Karpas-422 (cell line): ENCODE measurements around the gene MMP26. TPM values are rescaled to one million over a fixed set of nuclear protein-coding genes. Genes with fewer than 3 reads are reported as not detected.

ENCODE experiments used
- DNase-seq: peaks from one replicate; pipeline ENCODE4 v3.0.0-alpha.2; 2015
- H2AFZ ChIP-seq: fragments of 200-600 bp; sonication (generic); 2 replicates; pipeline ENCODE4 v1.6.1; 2014; ENCODE audit warnings: antibody characterized with exemption, low read length, mixed read lengths
- H3K27ac ChIP-seq: fragments of 200-600 bp; sonication (generic); 2 replicates; pipeline ENCODE4 v1.5.1; 2014; ENCODE audit warnings: mild to moderate bottlenecking, low read length, moderate library complexity
- H3K27me3 ChIP-seq: fragments of 200-600 bp; sonication (generic); 2 replicates; pipeline ENCODE4 v1.6.1; 2014; ENCODE audit warnings: low read length, mixed read lengths
- H3K36me3 ChIP-seq: fragments of 200-600 bp; sonication (generic); 2 replicates; pipeline ENCODE4 v1.6.1; 2014; ENCODE audit warnings: low read length, mixed read lengths; ENCODE audit not compliant: insufficient read depth
- H3K4me1 ChIP-seq: fragments of 200-600 bp; sonication (generic); 2 replicates; pipeline ENCODE4 v1.6.1; 2014; ENCODE audit warnings: mild to moderate bottlenecking, low read length, mixed read lengths
- H3K4me2 ChIP-seq: fragments of 200-600 bp; sonication (generic); 2 replicates; pipeline ENCODE4 v1.6.1; 2014; ENCODE audit warnings: low read length, low read depth, mild to moderate bottlenecking; ENCODE audit not compliant: poor library complexity, severe bottlenecking
- H3K4me3 ChIP-seq: fragments of 200-600 bp; sonication (generic); 2 replicates; pipeline ENCODE4 v1.5.1; 2014; ENCODE audit warnings: mild to moderate bottlenecking, antibody characterized with exemption, low read length, mixed read lengths
- H3K79me2 ChIP-seq: fragments of 200-600 bp; sonication (generic); 2 replicates; pipeline ENCODE4 v1.6.1; 2014; ENCODE audit warnings: mild to moderate bottlenecking, low read length, mixed read lengths
- H3K9ac ChIP-seq: fragments of 200-600 bp; sonication (generic); 2 replicates; pipeline ENCODE4 v1.6.0; 2014; ENCODE audit warnings: low read length
- H3K9me2 ChIP-seq: fragments of 200-600 bp; sonication (generic), shearing (Covaris generic); replicated peaks from 2 replicates; pipeline ENCODE4 v1.6.0; 2014; ENCODE audit warnings: mild to moderate bottlenecking, low read length, moderate library complexity; ENCODE audit not compliant: insufficient read depth
- H3K9me3 ChIP-seq: fragments of 300-700, 200-600 bp; sonication (generic); 2 replicates; pipeline ENCODE4 v1.6.1; 2014; ENCODE audit warnings: low read length, mixed read lengths
- H4K20me1 ChIP-seq: fragments of 200-600 bp; sonication (generic); 2 replicates; pipeline ENCODE4 v1.6.1; 2014; ENCODE audit warnings: mild to moderate bottlenecking, antibody characterized with exemption, low read length, low read depth; ENCODE audit not compliant: insufficient read depth
- total RNA-seq: library from RNA; depleted of rRNA; stranded (reverse); fragments of >200 nt; shearing (Covaris generic); gene quantifications from 2 replicates; pipeline ENCODE4 v1.2.3, GENCODE V29; 2014; ENCODE audit warnings: low replicate concordance; rRNA removed

The MMP26 gene
- not detected in 2 replicates for total RNA-seq

GRCh38 chr11:4704054-4704789 is at the start of gene MMP26:
TSS of gene MMP26 (plus strand) at chr11:4704784.
- H3K9me3 ChIP-seq, result no peaks in the 10 kb centered on the region
- H3K27me3 ChIP-seq, result no peaks in the 10 kb centered on the region
- H3K4me3 ChIP-seq, result no peak within 1 kb of the TSS
- H3K4me2 ChIP-seq, result no peak within 1 kb of the TSS
- no peaks in the 10 kb centered on the region for H4K20me1 ChIP-seq
- H3K36me3 ChIP-seq, result no peaks in the 10 kb centered on the region
- no peak within 1 kb of the TSS for H2AFZ ChIP-seq
- no peak for DNase-seq
- no peaks in the 10 kb centered on the region for H3K9me2 ChIP-seq
- no peaks in the 10 kb centered on the region for H3K79me2 ChIP-seq
- H3K27ac ChIP-seq, result no peak within 1 kb of the TSS
- no peaks in the 10 kb centered on the region for H3K4me1 ChIP-seq
- H3K9ac ChIP-seq, result no peak within 1 kb of the TSS

- Histone ChIP-seq H3K27me3 (no peaks in the 10 kb centered on the region), H3K36me3 (no peaks in the 10 kb centered on the region), H3K79me2 (no peaks in the 10 kb centered on the region), H3K4me1 (no peaks in the 10 kb centered on the region), H2AFZ (no peak overlapping the region), H3K9me3 (no peaks in the 10 kb centered on the region), H3K4me3 (no peak overlapping the region), H3K4me2 (no peak overlapping the region), H3K27ac (no peak overlapping the region), H3K9ac (no peak overlapping the region), H4K20me1 (no peaks in the 10 kb centered on the region), H3K9me2 (no peaks in the 10 kb centered on the region)
- DNase-seq, result no peak
Measured at GRCh38 chr11:4658629-4659445, 45.7 kb upstream of the MMP26 start.

GRCh38 chr11:4662876-4663275 is 41.7 kb upstream of the MMP26 start:
- no peak overlapping the region for H3K9ac ChIP-seq
- H3K79me2 ChIP-seq, result no peaks in the 10 kb centered on the region
- H2AFZ ChIP-seq, result no peak overlapping the region
- no peak overlapping the region for H3K4me2 ChIP-seq
- no peaks in the 10 kb centered on the region for H3K36me3 ChIP-seq
- H3K9me3 ChIP-seq, result no peaks in the 10 kb centered on the region
- no peak for DNase-seq
- H3K4me3 ChIP-seq, result no peak overlapping the region
- H3K4me1 ChIP-seq, result no peaks in the 10 kb centered on the region
- H3K27me3 ChIP-seq, result no peaks in the 10 kb centered on the region
- no peaks in the 10 kb centered on the region for H4K20me1 ChIP-seq
- no peak overlapping the region for H3K27ac ChIP-seq
- no peaks in the 10 kb centered on the region for H3K9me2 ChIP-seq

- H3K9me3 ChIP-seq, result no peaks in the 10 kb centered on the region
- H3K9ac ChIP-seq, result no peak overlapping the region
- no peaks in the 10 kb centered on the region for H3K9me2 ChIP-seq
- no peaks in the 10 kb centered on the region for H3K79me2 ChIP-seq
- H3K4me3 ChIP-seq, result no peak overlapping the region
- no peak overlapping the region for H3K4me2 ChIP-seq
- no peaks in the 10 kb centered on the region for H3K27me3 ChIP-seq
- H3K27ac ChIP-seq, result no peak overlapping the region
- H2AFZ ChIP-seq, result no peak overlapping the region
- no peaks in the 10 kb centered on the region for H4K20me1 ChIP-seq
- H3K36me3 ChIP-seq, result no peaks in the 10 kb centered on the region
- no peaks in the 10 kb centered on the region for H3K4me1 ChIP-seq
- no peak for DNase-seq
Measured at GRCh38 chr11:4664183-4664582, 40.4 kb upstream of the MMP26 start.

GRCh38 chr11:4664786-4665185 is 39.8 kb upstream of the MMP26 start:
- Histone ChIP-seq H3K9me3 (no peaks in the 10 kb centered on the region), H3K79me2 (no peaks in the 10 kb centered on the region), H3K36me3 (no peaks in the 10 kb centered on the region), H2AFZ (no peak overlapping the region), H3K4me1 (no peaks in the 10 kb centered on the region), H3K27me3 (no peaks in the 10 kb centered on the region), H3K9ac (no peak overlapping the region), H3K27ac (no peak overlapping the region), H3K4me2 (no peak overlapping the region), H3K9me2 (no peaks in the 10 kb centered on the region), H3K4me3 (no peak overlapping the region), H4K20me1 (no peaks in the 10 kb centered on the region)
- no peak for DNase-seq

GRCh38 chr11:4665424-4665823 is 39.2 kb upstream of the MMP26 start:
- Histone ChIP-seq H3K36me3 (no peaks in the 10 kb centered on the region), H3K9ac (no peak overlapping the region), H3K27ac (no peak overlapping the region), H3K9me2 (no peaks in the 10 kb centered on the region), H3K9me3 (no peaks in the 10 kb centered on the region), H3K79me2 (no peaks in the 10 kb centered on the region), H3K4me3 (no peak overlapping the region), H4K20me1 (no peaks in the 10 kb centered on the region), H3K4me2 (no peak overlapping the region), H3K27me3 (no peaks in the 10 kb centered on the region), H3K4me1 (no peaks in the 10 kb centered on the region), H2AFZ (no peak overlapping the region)
- DNase-seq, result no peak

- H3K9ac ChIP-seq, result no peak overlapping the region
- H3K4me2 ChIP-seq, result no peak overlapping the region
- H3K27ac ChIP-seq, result no peak overlapping the region
- no peaks in the 10 kb centered on the region for H3K36me3 ChIP-seq
- H3K4me1 ChIP-seq, result no peaks in the 10 kb centered on the region
- DNase-seq, result no peak
- H3K4me3 ChIP-seq, result no peak overlapping the region
- no peaks in the 10 kb centered on the region for H3K79me2 ChIP-seq
- H3K27me3 ChIP-seq, result no peaks in the 10 kb centered on the region
- H2AFZ ChIP-seq, result no peak overlapping the region
- no peaks in the 10 kb centered on the region for H3K9me2 ChIP-seq
- no peaks in the 10 kb centered on the region for H4K20me1 ChIP-seq
- H3K9me3 ChIP-seq, result no peaks in the 10 kb centered on the region
Measured at GRCh38 chr11:4671741-4672140, 32.8 kb upstream of the MMP26 start.

- Histone ChIP-seq H3K4me2 (no peak overlapping the region), H3K9me3 (no peaks in the 10 kb centered on the region), H3K79me2 (no peaks in the 10 kb centered on the region), H3K36me3 (no peaks in the 10 kb centered on the region), H4K20me1 (no peaks in the 10 kb centered on the region), H3K4me3 (no peak overlapping the region), H3K9ac (no peak overlapping the region), H3K27ac (no peak overlapping the region), H3K27me3 (no peaks in the 10 kb centered on the region), H3K9me2 (no peaks in the 10 kb centered on the region), H3K4me1 (no peaks in the 10 kb centered on the region), H2AFZ (no peak overlapping the region)
- DNase-seq, result no peak
Measured at GRCh38 chr11:4672470-4672869, 32.1 kb upstream of the MMP26 start.
